WERI-Rb-1 (cell line): ENCODE results near the gene KRTAP4-11.
"Not testable (repeated sequence)": the region's sequence is repeated elsewhere in the genome, so short reads cannot be mapped to it uniquely, and the experiment has no call there.

ENCODE experiments used
- DNase-seq: peaks from one replicate; pipeline ENCODE4 v3.0.0-alpha.2; 2020
- H3K27ac ChIP-seq: fragments of 250-450 bp; sonication (Bioruptor Pico); 2 replicates; pipeline ENCODE4 v1.5.1; 2020; ENCODE audit warnings: mild to moderate bottlenecking, moderate library complexity
- H3K27me3 ChIP-seq: fragments of 250-450 bp; sonication (Bioruptor Pico); 2 replicates; pipeline ENCODE4 v1.5.1; 2021; ENCODE audit warnings: mild to moderate bottlenecking, low read depth, moderate library complexity; ENCODE audit not compliant: insufficient read depth, severe bottlenecking
- H3K36me3 ChIP-seq: fragments of 250-450 bp; sonication (Bioruptor Pico); 2 replicates; pipeline ENCODE4 v1.5.1; 2020; ENCODE audit warnings: mild to moderate bottlenecking, moderate library complexity
- H3K4me3 ChIP-seq: 2 replicates; pipeline ENCODE4 v1.5.1; 2011; ENCODE audit warnings: low read depth, mild to moderate bottlenecking, control low read depth, low read length
- H3K9me3 ChIP-seq: fragments of 250-450 bp; sonication (Bioruptor Pico); 2 replicates; pipeline ENCODE4 v1.5.1; 2021; ENCODE audit warnings: mild to moderate bottlenecking, moderate library complexity; ENCODE audit not compliant: severe bottlenecking
- CTCF ChIP-seq: IDR thresholded peaks from 2 replicates; pipeline ENCODE4 v1.5.1; 2011; ENCODE audit warnings: low read depth, mild to moderate bottlenecking, control low read depth, inconsistent platforms, low read length

Gene KRTAP4-11

DNA sequence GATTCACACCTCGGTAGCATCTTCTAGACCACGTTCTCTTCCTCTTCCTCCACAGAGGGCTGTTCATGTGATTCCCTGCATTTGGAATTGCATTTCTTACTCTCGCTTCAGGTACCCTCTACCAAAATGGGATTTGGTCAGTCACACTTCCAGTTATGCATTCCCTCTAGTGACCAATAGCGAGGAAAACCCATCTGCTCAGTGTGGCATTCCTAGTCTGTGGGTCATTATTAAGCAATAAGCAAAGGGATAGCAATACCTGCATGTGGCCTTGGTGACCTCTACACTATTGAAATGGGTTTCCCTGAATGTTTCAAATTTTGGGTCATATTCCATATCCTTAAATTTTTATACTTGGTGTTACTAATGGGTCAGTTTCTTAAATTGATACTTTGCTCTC, 31.9 kb upstream of the KRTAP4-11 start:
- DNase-seq, result no peak
- no peaks in the 10 kb centered on the region for H3K36me3 ChIP-seq
- H3K9me3 ChIP-seq, result no peaks in the 10 kb centered on the region
- H3K27ac ChIP-seq, result no peak overlapping the region
- no peak overlapping the region for H3K4me3 ChIP-seq
- TF ChIP-seq CTCF, result no peak
- peaks cover 90% of the 10 kb centered on the region for H3K27me3 ChIP-seq

DNA sequence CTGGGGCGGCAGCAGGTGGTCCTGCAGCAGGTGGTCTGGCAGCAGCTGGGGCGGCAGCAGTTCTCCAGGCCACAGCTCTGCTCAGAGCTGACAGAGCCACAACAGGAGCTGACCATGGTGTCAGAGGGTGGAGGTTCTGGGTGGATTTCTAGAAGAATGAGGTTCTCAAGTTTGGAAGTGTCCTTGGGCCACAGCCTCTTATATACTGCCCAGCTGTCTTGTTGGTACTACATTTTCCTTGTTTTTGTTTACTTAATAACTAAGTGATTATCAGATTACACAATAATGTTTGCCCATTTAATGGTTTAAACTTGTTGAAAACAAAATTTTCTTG, 31.4 kb upstream of the KRTAP4-11 start, which contains the start of gene KRTAP4-5:
Gene KRTAP4-5 (minus strand): TSS at position 174 of the 334 bp plus-strand sequence. CDS start 58 bp downstream, at position 116.
- Histone ChIP-seq H3K36me3 (no peaks in the 10 kb centered on the region), H3K4me3 (no peak within 1 kb of the TSS), H3K27me3 (peaks cover 90% of the 10 kb centered on the region), H3K27ac (no peak within 1 kb of the TSS), H3K9me3 (no peaks in the 10 kb centered on the region)
- no peak for DNase-seq
- no peak for TF ChIP-seq CTCF

DNA sequence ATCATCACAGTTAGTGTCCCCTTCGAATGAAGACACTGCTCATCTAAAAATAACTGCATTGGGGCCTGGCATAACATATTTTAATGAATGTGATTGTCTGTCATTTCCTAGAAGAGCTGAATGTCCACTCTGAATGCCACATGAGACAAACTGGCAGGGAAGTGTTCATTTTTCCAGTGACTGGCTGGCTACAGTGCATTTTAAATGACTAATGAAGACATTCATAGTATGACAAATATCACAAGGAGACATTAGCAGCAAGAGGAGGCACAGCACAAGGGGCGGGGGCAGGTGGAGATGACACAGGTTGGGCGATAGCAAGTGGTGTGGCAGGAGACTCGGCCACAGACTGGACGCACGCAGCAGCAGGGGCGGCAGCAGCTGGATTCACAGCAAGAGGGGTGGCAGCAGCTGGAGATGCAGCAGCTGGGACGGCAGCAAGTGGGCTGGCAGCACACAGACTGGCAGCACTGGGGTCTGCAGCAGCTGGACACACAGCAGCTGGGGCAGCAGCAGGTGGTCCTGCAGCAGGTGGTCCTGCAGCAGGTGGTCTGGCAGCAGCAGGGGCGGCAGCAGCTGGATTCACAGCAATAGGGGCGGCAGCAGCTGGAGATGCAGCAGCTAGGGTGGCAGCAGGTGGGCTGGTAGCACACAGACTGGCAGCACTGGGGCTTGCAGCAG, 30.9 kb upstream of the KRTAP4-11 start:
- not testable (repeated sequence) for H3K9me3 ChIP-seq, H3K36me3 ChIP-seq, H3K4me3 ChIP-seq, DNase-seq, H3K27ac ChIP-seq
- peaks cover 90% of the 10 kb centered on the region for H3K27me3 ChIP-seq

DNA sequence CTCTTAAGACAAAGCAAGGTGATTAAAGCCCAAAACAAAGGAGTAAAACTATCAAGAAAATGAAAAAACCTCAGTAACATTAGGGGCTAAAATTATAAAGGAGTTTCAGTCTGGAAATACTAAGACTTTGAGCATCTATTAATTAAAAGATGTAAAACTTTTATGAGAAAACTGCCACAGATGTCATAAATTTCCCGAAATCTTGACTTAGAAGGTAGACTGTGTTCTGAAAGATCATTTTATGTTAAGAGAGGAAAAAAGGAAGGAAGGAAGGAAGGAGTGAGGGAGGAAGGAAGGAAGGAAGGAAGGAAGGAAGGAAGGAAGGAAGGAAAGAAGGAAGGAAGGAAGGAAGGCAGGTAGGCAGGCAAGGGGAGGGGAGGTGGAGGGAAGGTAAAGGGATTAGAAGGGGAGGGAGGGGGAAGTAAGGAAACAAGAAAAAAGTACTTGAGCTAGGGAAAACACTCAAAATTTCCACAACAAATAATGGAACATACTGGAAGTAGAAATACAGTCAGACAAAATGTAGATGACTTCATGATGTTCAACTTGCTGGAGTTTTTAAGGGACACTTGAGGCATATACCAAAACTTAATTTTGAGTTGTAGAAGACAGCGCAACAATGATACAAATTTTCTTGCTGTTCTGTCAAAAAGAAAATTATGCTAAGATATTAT, 29.5 kb upstream of the KRTAP4-11 start:
- Histone ChIP-seq H3K27me3 (peaks cover 87% of the 10 kb centered on the region), H3K4me3 (no peak overlapping the region), H3K36me3 (no peaks in the 10 kb centered on the region), H3K27ac (no peak overlapping the region), H3K9me3 (no peaks in the 10 kb centered on the region)
- no peak for DNase-seq
- no peak for TF ChIP-seq CTCF

DNA sequence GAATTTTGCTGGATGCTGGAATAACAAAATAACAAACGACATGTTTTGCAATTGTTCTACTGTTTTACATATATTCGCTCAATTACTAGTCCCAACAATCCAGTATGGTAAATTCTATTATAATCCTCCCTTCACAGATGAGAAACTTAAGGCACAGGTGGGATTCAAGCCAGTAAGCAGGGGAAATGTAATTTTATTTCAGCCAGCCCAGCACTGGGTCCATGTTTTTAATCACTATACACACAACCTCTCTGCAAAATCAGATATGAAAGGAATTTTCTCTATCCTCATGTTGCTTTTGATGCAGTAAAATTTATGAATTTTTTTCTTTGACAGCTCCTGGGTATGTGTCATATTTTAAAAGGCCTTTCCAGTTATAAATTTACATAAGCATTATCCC, 27.1 kb upstream of the KRTAP4-11 start:
- Histone ChIP-seq H3K36me3 (no peaks in the 10 kb centered on the region), H3K4me3 (no peak overlapping the region), H3K9me3 (peaks cover 8% of the 10 kb centered on the region), H3K27me3 (peaks cover 86% of the 10 kb centered on the region), H3K27ac (no peak overlapping the region)
- TF ChIP-seq CTCF, result no peak
- DNase-seq, result no peak

- peaks cover 82% of the 10 kb centered on the region for H3K27me3 ChIP-seq
- H3K27ac ChIP-seq, result no peak overlapping the region
- no peak for DNase-seq
- H3K36me3 ChIP-seq, result no peaks in the 10 kb centered on the region
- H3K4me3 ChIP-seq, result no peak overlapping the region
- peaks cover 10% of the 10 kb centered on the region for H3K9me3 ChIP-seq
- TF ChIP-seq CTCF, result no peak
Measured at GRCh38 chr17:41144846-41145245, 26.7 kb upstream of the KRTAP4-11 start.
